ENCODE data around the gene CUL3. TPM values are rescaled to one million over a fixed set of nuclear protein-coding genes. Genes with fewer than 3 reads are reported as not detected.
"Not testable (repeated sequence)": the region's sequence is repeated elsewhere in the genome, so short reads cannot be mapped to it uniquely, and the experiment has no call there.

The CUL3 gene
- total RNA-seq, 1 donor from 2014 or later: 65.3 TPM

- Histone ChIP-seq H3K9me3 (no peaks in the 10 kb centered on the region), H3K27me3 (no peaks in the 10 kb centered on the region), H3K4me3 (no peak overlapping the region), H3K27ac (no peak overlapping the region), H3K36me3 (no peaks in the 10 kb centered on the region), H3K4me1 (no peaks in the 10 kb centered on the region)
- TF ChIP-seq, protein P1, sequence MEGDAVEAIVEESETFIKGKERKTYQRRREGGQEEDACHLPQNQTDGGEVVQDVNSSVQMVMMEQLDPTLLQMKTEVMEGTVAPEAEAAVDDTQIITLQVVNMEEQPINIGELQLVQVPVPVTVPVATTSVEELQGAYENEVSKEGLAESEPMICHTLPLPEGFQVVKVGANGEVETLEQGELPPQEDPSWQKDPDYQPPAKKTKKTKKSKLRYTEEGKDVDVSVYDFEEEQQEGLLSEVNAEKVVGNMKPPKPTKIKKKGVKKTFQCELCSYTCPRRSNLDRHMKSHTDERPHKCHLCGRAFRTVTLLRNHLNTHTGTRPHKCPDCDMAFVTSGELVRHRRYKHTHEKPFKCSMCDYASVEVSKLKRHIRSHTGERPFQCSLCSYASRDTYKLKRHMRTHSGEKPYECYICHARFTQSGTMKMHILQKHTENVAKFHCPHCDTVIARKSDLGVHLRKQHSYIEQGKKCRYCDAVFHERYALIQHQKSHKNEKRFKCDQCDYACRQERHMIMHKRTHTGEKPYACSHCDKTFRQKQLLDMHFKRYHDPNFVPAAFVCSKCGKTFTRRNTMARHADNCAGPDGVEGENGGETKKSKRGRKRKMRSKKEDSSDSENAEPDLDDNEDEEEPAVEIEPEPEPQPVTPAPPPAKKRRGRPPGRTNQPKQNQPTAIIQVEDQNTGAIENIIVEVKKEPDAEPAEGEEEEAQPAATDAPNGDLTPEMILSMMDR (IDR thresholded peaks at IDR 0.05): no peak
- TF ChIP-seq POLR2A (IDR thresholded peaks at IDR 0.05) (no peak), POLR2AphosphoS5 (IDR thresholded peaks at IDR 0.05; ENCODE audit: insufficient read depth in 1 of 2, low read depth in 1 of 2) (no peak)
- intact Hi-C loops (cut with DNase I): no loop called here
- no peak for DNase-seq (ENCODE audit: extremely low spot score in 2 of 2)
These were observed 28.6 kb upstream of the CUL3 start for GRCh38 chr2:224613543-224614286.

DNA sequence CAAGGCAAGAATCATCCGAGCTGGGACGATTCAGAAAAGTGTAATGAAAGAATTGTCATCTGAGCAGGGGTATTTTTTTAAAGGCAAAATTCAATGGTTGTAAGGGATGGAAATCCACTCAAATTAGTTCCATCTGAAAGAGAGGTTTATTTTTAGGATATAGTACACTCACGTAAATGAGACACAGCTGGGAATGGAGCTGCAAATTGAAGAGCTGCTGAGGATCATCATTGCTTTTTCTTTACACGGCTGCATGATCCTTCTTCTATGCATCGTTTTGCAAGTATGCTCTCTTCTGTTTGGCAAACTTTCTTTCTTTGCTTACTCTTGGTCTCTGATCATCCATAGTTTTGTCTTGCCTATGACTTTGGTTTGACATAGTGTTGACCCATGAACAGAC is 27.4 kb upstream of the CUL3 start:
- TF ChIP-seq, protein P1 (IDR thresholded peaks at IDR 0.05): no peak
- TF ChIP-seq POLR2A (IDR thresholded peaks at IDR 0.05): no peak
- no peak for TF ChIP-seq POLR2AphosphoS5 (IDR thresholded peaks at IDR 0.05; ENCODE audit: insufficient read depth in 1 of 2, low read depth in 1 of 2)
- H3K27ac ChIP-seq: no peak overlapping the region

DNA sequence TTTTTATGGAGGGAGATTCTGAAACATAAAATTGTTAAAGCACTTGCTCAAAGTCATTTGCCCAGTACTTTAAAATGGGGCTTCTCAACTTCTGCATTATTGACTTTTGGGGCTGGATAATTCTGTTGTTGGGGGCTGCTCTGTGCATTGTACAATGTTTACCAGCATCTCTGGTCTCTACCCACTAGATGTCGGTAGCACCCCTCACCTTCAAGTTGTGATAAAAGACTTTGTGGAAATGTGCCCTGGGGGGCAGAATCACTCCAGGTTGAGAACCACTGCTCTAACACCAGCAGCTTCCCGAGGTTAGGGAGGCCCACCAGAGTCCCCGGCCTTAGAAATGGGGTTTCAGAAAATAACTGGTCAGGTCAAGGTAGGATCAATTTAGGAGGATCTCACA is 26.8 kb upstream of the CUL3 start:
- Histone ChIP-seq H3K36me3 (no peaks in the 10 kb centered on the region), H3K27ac (no peak overlapping the region), H3K9me3 (no peaks in the 10 kb centered on the region), H3K4me1 (no peaks in the 10 kb centered on the region), H3K4me3 (no peak overlapping the region), H3K27me3 (no peaks in the 10 kb centered on the region)
- TF ChIP-seq, protein P1 (IDR thresholded peaks at IDR 0.05): no peak
- no peak for TF ChIP-seq POLR2AphosphoS5 (IDR thresholded peaks at IDR 0.05; ENCODE audit: insufficient read depth in 1 of 2, low read depth in 1 of 2)
- TF ChIP-seq POLR2A (IDR thresholded peaks at IDR 0.05): no peak
- DNase-seq (ENCODE audit: extremely low spot score in 2 of 2): no peak
- intact Hi-C loops (cut with DNase I): no loop called here

More for the DNA sequence above, 27.4 kb upstream of the CUL3 start:
- Histone ChIP-seq H3K9me3 (no peaks in the 10 kb centered on the region), H3K36me3 (no peaks in the 10 kb centered on the region), H3K4me3 (no peak overlapping the region), H3K4me1 (no peaks in the 10 kb centered on the region), H3K27me3 (no peaks in the 10 kb centered on the region)
- no peak for DNase-seq (ENCODE audit: extremely low spot score in 2 of 2)
- intact Hi-C loops (cut with DNase I): no loop called here

DNA sequence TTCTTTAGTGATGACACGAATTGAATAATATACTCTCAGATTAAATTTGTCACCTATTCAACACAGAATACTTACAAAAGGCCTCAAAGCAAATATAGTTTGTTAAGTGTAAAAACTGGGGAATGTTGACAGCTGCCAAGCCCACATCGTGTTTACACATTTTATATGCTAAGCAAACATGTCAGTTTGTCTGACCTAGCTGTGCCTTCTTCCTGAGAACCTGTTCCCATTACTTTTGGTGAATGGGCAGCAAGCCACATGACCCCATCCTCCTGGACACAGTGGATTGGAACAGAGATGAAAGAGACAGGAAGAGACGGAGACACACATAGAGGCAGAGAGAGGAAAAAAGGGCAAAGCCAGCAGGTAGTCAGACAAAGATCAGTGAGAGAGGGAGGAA is 22.9 kb upstream of the CUL3 start:
- H3K27ac ChIP-seq: no peak overlapping the region
- H3K36me3 ChIP-seq: no peaks in the 10 kb centered on the region
- H3K4me1 ChIP-seq: no peaks in the 10 kb centered on the region
- no peak for DNase-seq (ENCODE audit: extremely low spot score in 2 of 2)
- H3K4me3 ChIP-seq: no peak overlapping the region
- H3K27me3 ChIP-seq: no peaks in the 10 kb centered on the region
- intact Hi-C loops (cut with DNase I): no loop called here
- no peak for TF ChIP-seq POLR2AphosphoS5 (IDR thresholded peaks at IDR 0.05; ENCODE audit: insufficient read depth in 1 of 2, low read depth in 1 of 2)
- no peak for TF ChIP-seq POLR2A (IDR thresholded peaks at IDR 0.05)
- TF ChIP-seq, protein P1 (IDR thresholded peaks at IDR 0.05): no peak
- no peaks in the 10 kb centered on the region for H3K9me3 ChIP-seq

- intact Hi-C loops (cut with DNase I): not testable (repeated sequence)
These were observed 18.8 kb upstream of the CUL3 start for GRCh38 chr2:224603746-224604500.

GRCh38 chr2:224602778-224603375 is 17.7 kb upstream of the CUL3 start:
- H3K27ac ChIP-seq; H3K27me3 ChIP-seq; H3K4me1 ChIP-seq; H3K36me3 ChIP-seq; intact Hi-C loops (cut with DNase I); H3K4me3 ChIP-seq; H3K9me3 ChIP-seq; DNase-seq (ENCODE audit: extremely low spot score in 2 of 2): not testable (repeated sequence)

More at GRCh38 chr2:224603746-224604500, 18.8 kb upstream of the CUL3 start:
- H3K4me3 ChIP-seq; H3K36me3 ChIP-seq; DNase-seq (ENCODE audit: extremely low spot score in 2 of 2); H3K4me1 ChIP-seq; H3K27me3 ChIP-seq; H3K9me3 ChIP-seq; H3K27ac ChIP-seq: not testable (repeated sequence)

Measured in vagina (tissue), 2 donors.